Thoracic aorta (tissue), 2 donors: ENCODE data around the gene LDLRAD4. TPM values are rescaled to one million over a fixed set of nuclear protein-coding genes. Genes with fewer than 3 reads are reported as not detected.

Experiments used
- ATAC-seq: fragments of 150-250 bp; one replicate; pipeline ENCODE4 v1.8.0; 2017; ENCODE audit warnings: low read depth; ENCODE audit not compliant: insufficient number of reproducible peaks, low FRiP score
- DNase-seq: peaks from one replicate; pipeline ENCODE4 v3.0.0-alpha.2; 2020; ENCODE audit warnings: low spot score
- H3K27ac ChIP-seq, 2 donors: fragments of 200-600 bp; sonication (generic); 1 replicate in 1 of 2; 2 replicates in 1 of 2; pipeline ENCODE4 v1.5.1; 2016; ENCODE audit warnings: mild to moderate bottlenecking in 2 of 2, moderate library complexity in 2 of 2
- H3K27me3 ChIP-seq: fragments of 200-600 bp; sonication (generic); replicated peaks from 2 replicates; pipeline ENCODE4 v1.6.0; 2016; ENCODE audit warnings: mild to moderate bottlenecking; ENCODE audit not compliant: insufficient read depth
- H3K36me3 ChIP-seq: fragments of 200-600 bp; sonication (generic); one replicate; pipeline ENCODE4 v1.5.1; 2016
- H3K4me1 ChIP-seq, 2 donors: fragments of 200-600 bp; sonication (generic); 1 replicate in 1 of 2; 2 replicates in 1 of 2; pipeline versions ENCODE4 v1.5.1 to v1.6.0; 2016; ENCODE audit warnings: low read depth in 2 of 2, mild to moderate bottlenecking in 1 of 2; ENCODE audit not compliant: control insufficient read depth in 1 of 2
- H3K4me3 ChIP-seq: fragments of 200-600 bp; sonication (generic); 2 replicates; pipeline ENCODE4 v1.5.1; 2016; ENCODE audit warnings: mild to moderate bottlenecking
- H3K9me3 ChIP-seq: fragments of 200-600 bp; sonication (generic); 2 replicates; pipeline ENCODE4 v1.5.1; 2016
- CTCF ChIP-seq: fragments of 200-600 bp; sonication (generic); IDR thresholded peaks from one replicate; pipeline ENCODE4 v1.5.1; 2019; ENCODE audit warnings: antibody characterized with exemption
- total RNA-seq, 2 donors: library from RNA; depleted of rRNA; stranded (reverse); fragments of >200 nt; gene quantifications; one replicate each; pipeline versions ENCODE4 v1.1.0 to v1.2.3, GENCODE V29; 2016

LDLRAD4 gene
- total RNA-seq, 2 donors from 2014 or later = 98.4 to 135 TPM

- ATAC-seq (no peak), DNase-seq (no peak)
- H3K27ac ChIP-seq = no peak overlapping the region
- peaks cover 17% of the 10 kb centered on the region for H3K9me3 ChIP-seq
- H3K36me3 ChIP-seq = no peaks in the 10 kb centered on the region
- H3K27me3 ChIP-seq = no peaks in the 10 kb centered on the region
- no peaks in the 10 kb centered on the region for H3K4me1 ChIP-seq
- H3K4me3 ChIP-seq = no peak overlapping the region
- TF ChIP-seq CTCF = no peak
Measured at GRCh38 chr18:13597068-13597467, 378.5 kb downstream of the LDLRAD4 start.

- DNase-seq = no peak
- H3K27ac ChIP-seq = no peak overlapping the region
- peaks cover 17% of the 10 kb centered on the region for H3K9me3 ChIP-seq
- no peak overlapping the region for H3K4me3 ChIP-seq
- no peaks in the 10 kb centered on the region for H3K36me3 ChIP-seq
- no peaks in the 10 kb centered on the region for H3K27me3 ChIP-seq
- TF ChIP-seq CTCF = no peak
- H3K4me1 ChIP-seq = no peaks in the 10 kb centered on the region
- ATAC-seq = no peak
Measured at GRCh38 chr18:13598591-13598990, 380.0 kb downstream of the LDLRAD4 start.

- Histone ChIP-seq H3K27me3 (no peaks in the 10 kb centered on the region), H3K4me3 (no peak overlapping the region), H3K27ac (no peak overlapping the region), H3K4me1 (no peaks in the 10 kb centered on the region), H3K36me3 (no peaks in the 10 kb centered on the region), H3K9me3 (peaks cover 17% of the 10 kb centered on the region)
- ATAC-seq = no peak
- DNase-seq = no peak
- no peak for TF ChIP-seq CTCF
Measured at GRCh38 chr18:13599031-13599430, 380.5 kb downstream of the LDLRAD4 start.

- Histone ChIP-seq H3K9me3 (no peaks in the 10 kb centered on the region), H3K27ac (no peak overlapping the region), H3K4me1 (no peaks in the 10 kb centered on the region), H3K36me3 (no peaks in the 10 kb centered on the region), H3K4me3 (no peak overlapping the region), H3K27me3 (no peaks in the 10 kb centered on the region)
- ATAC-seq (no peak), DNase-seq (no peak)
- TF ChIP-seq CTCF = no peak
Measured at GRCh38 chr18:13603304-13604019, 384.9 kb downstream of the LDLRAD4 start.

- Histone ChIP-seq H3K9me3 (no peaks in the 10 kb centered on the region), H3K27me3 (no peaks in the 10 kb centered on the region), H3K36me3 (no peaks in the 10 kb centered on the region), H3K4me3 (no peak overlapping the region), H3K4me1 (peaks cover 0 to 2% of the 10 kb centered on the region in 2 donors), H3K27ac (no peak overlapping the region)
- DNase-seq (no peak), ATAC-seq (no peak)
- TF ChIP-seq CTCF = no peak
Measured at GRCh38 chr18:13604786-13605185, 386.2 kb downstream of the LDLRAD4 start.
